ENCODE measurements around the gene CD28.

CD28 gene

GRCh38 chr2:203737360-203737759 is 30.9 kb downstream of the CD28 start:
- H3K36me3 ChIP-seq (ENCODE audit: insufficient read depth, low read length), result no peaks in the 10 kb centered on the region
- no peaks in the 10 kb centered on the region for H3K9me3 ChIP-seq (ENCODE audit: control insufficient read depth, insufficient read depth, low read length)
- no peak overlapping the region for H3K9ac ChIP-seq (ENCODE audit: low read depth, low read length)
- H3K4me1 ChIP-seq (ENCODE audit: insufficient read depth, low read length), result peaks cover 12% of the 10 kb centered on the region; the same call in 1 of the 2 replicates

- Histone ChIP-seq H3K36me3 (ENCODE audit: insufficient read depth, low read length) (no peaks in the 10 kb centered on the region), H3K9me3 (ENCODE audit: control insufficient read depth, insufficient read depth, low read length) (no peaks in the 10 kb centered on the region), H3K9ac (ENCODE audit: low read depth, low read length) (no peak overlapping the region)
These were observed 32.9 kb downstream of the CD28 start for GRCh38 chr2:203739351-203739750.

GRCh38 chr2:203740871-203741281 is 34.4 kb downstream of the CD28 start:
- Histone ChIP-seq H3K9me3 (ENCODE audit: control insufficient read depth, insufficient read depth, low read length) (no peaks in the 10 kb centered on the region; the same call in 1 of the 2 replicates), H3K4me1 (ENCODE audit: insufficient read depth, low read length) (no peaks in the 10 kb centered on the region), H3K9ac (ENCODE audit: low read depth, low read length) (no peak overlapping the region), H3K36me3 (ENCODE audit: insufficient read depth, low read length) (no peaks in the 10 kb centered on the region)

More at GRCh38 chr2:203739351-203739750, 32.9 kb downstream of the CD28 start:
- peaks cover 3% of the 10 kb centered on the region; the same call in 1 of the 2 replicates for H3K4me1 ChIP-seq (ENCODE audit: insufficient read depth, low read length)

DNA sequence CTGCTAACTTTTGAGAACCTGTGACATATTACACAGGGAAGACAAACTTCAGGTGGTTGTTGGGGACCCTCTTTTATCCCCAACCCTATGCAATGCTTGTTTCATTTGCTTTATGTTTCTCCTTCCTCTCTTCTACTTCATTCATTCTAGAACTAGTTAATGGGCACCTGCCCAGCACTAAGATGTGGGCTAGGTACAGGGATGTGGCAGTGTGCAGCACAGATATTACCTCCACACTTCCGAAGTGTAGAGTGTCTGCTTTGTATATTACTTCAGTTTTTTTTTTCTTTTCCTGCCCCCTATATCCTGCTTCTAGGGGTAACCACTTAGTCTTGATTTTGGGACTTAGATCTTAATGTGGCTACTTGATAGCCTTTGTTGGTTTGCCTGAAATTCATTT is 35.1 kb downstream of the CD28 start:
- Histone ChIP-seq H3K9me3 (ENCODE audit: control insufficient read depth, insufficient read depth, low read length) (no peaks in the 10 kb centered on the region; the same call in 1 of the 2 replicates), H3K4me1 (ENCODE audit: insufficient read depth, low read length) (no peaks in the 10 kb centered on the region), H3K36me3 (ENCODE audit: insufficient read depth, low read length) (no peaks in the 10 kb centered on the region), H3K9ac (ENCODE audit: low read depth, low read length) (no peak overlapping the region)

- H3K9me3 ChIP-seq (ENCODE audit: control insufficient read depth, insufficient read depth, low read length), result no peaks in the 10 kb centered on the region; the same call in 1 of the 2 replicates
- no peak overlapping the region for H3K9ac ChIP-seq (ENCODE audit: low read depth, low read length)
- H3K36me3 ChIP-seq (ENCODE audit: insufficient read depth, low read length), result no peaks in the 10 kb centered on the region
- H3K4me1 ChIP-seq (ENCODE audit: insufficient read depth, low read length), result no peaks in the 10 kb centered on the region
These were observed 37.1 kb downstream of the CD28 start for GRCh38 chr2:203743441-203743981.

DNA sequence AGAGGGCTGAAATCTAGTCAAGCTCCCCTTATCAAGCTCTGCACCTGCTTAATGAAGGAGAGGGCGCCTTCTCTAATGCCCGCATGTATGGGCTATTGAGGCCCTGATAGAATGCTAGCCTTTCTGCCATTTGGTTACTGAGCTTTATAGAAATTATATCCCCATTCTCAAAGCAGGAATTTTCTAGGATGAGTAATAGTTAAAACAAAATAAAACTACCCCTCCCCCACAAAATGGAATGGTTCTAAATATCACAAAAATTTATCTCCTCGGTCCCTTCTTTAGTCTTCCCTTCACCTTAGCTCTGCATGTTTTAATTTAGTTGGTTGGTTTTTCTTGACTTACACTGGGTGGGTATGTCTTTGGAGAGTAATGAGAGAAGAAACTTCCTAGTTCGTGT is 37.7 kb downstream of the CD28 start:
- H3K4me1 ChIP-seq (ENCODE audit: insufficient read depth, low read length), result no peaks in the 10 kb centered on the region
- no peaks in the 10 kb centered on the region for H3K36me3 ChIP-seq (ENCODE audit: insufficient read depth, low read length)
- H3K9ac ChIP-seq (ENCODE audit: low read depth, low read length), result no peak overlapping the region
- H3K9me3 ChIP-seq (ENCODE audit: control insufficient read depth, insufficient read depth, low read length), result no peaks in the 10 kb centered on the region; the same call in 1 of the 2 replicates

DNA sequence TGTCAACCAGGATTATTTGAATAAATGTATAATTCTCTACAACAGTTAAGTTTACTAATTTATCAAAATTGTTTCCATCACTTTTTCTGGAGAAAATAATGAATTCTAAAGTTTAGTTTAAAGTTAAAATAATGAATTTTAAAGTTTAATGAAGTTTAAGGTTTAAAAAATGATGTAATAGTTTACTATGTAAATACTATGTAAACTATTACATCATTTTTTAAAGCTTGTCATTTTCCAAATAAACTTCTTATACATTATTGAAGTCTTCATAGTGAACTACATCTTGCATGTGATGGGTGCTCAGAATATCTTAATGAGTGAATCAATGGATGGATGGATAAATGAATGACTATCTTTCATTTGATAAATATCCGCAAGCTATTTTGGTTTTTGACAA is 38.8 kb downstream of the CD28 start:
- Histone ChIP-seq H3K9ac (ENCODE audit: low read depth, low read length) (no peak overlapping the region), H3K9me3 (ENCODE audit: control insufficient read depth, insufficient read depth, low read length) (no peaks in the 10 kb centered on the region; the same call in 1 of the 2 replicates), H3K4me1 (ENCODE audit: insufficient read depth, low read length) (no peaks in the 10 kb centered on the region), H3K36me3 (ENCODE audit: insufficient read depth, low read length) (no peaks in the 10 kb centered on the region)

DNA sequence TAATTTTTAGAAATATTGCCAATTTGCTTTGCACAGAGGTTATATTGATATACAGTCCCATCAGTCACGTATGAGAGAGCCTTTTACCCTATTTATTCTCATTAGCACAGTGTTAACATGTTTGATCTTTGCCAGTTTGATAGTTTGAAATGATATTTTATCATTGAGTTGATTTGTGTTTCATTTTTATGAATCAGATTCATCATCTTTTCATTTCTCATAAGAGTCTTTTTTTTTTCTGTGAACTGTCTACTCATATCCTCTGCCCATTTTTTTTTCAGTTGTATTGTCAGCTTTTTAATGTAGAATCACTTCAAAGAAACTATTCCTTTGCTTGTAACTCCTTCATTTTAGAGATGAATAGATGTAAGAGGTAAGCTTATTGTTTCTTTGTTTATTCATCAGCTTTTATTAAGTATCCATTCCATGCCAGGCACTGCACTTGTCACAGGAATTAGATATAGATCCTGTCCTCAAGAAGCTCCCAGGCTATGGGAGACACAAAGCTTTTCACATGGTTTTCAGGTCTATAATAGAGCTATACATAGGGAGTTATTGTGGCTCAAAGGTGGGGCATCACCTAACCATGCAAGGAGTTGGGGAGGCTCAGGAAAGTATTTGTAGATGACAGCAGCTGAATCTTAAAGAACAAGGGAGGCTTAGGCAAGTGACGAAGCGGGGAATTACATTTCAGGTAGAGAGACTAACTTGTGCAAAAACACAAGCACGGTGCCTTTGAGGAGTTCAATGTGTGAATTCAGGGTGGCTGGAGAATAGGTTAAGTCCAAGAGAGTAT is 42.1 kb downstream of the CD28 start:
- Histone ChIP-seq H3K9me3 (ENCODE audit: control insufficient read depth, insufficient read depth, low read length) (peaks cover 4% of the 10 kb centered on the region; the same call in 1 of the 2 replicates), H3K9ac (ENCODE audit: low read depth, low read length) (no peak overlapping the region), H3K36me3 (ENCODE audit: insufficient read depth, low read length) (no peaks in the 10 kb centered on the region), H3K4me1 (ENCODE audit: insufficient read depth, low read length) (no peaks in the 10 kb centered on the region)

DNA sequence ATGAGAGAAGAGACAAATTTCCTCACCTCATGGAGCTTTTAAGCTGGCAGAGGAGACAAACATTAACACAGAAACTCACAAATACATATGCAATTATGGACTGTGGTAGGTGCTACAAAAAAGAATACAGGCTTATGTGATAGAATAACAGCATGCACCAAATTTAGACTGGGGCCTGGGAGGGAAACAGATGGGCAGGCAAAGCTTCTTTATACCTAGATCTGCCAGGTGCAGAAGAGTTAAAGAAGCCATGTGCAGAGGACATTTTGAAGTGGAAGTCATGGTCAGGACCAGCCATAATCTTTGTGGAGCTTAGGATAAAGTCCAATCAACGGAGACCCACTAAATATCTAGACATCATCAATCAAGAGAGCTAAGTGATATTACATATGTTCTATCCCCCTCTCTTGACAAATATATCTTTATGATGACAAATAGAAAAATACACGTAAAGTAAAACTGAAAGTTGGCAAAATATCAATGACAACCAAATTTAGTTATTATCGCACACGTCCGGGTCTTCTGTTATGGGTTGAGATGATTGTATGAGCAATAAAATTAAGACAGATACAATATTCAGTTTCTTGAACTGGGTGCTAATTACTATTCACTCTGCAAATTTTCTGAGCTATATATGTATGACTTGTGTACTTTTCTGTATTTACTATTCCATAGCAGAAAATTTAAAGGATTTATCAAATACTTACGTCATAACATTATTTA is 44.1 kb downstream of the CD28 start:
- H3K9me3 ChIP-seq (ENCODE audit: control insufficient read depth, insufficient read depth, low read length), result peaks cover 4% of the 10 kb centered on the region; the same call in 1 of the 2 replicates
- H3K4me1 ChIP-seq (ENCODE audit: insufficient read depth, low read length), result no peaks in the 10 kb centered on the region
- H3K9ac ChIP-seq (ENCODE audit: low read depth, low read length), result no peak overlapping the region
- no peaks in the 10 kb centered on the region for H3K36me3 ChIP-seq (ENCODE audit: insufficient read depth, low read length)

DNA sequence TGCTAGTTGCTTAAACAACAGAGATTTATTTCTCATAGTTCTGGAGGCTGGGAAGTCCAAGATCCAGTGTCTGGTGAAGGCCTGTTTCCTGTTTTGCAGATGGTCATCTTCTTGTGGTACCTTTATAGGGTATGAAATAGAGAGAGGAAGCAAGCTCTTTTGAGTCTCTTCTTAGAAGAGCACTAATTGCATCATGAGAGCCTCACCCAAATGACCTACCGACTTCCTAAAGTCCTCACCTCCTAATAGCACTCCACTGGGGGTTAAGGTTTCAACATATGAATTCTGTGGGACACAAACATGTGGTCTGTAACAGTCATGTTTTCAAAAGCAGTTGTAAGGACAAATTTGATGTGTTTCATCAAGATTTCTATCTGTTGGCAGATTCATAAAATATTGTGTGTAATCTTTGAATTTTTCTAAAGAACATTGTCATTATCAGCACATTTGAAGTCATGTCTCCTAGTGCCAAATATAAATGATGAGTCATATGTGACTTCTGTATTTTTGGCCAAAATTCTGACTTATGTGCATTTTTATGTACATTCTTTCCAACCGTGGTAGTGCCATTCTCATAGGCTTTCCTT is 45.3 kb downstream of the CD28 start:
- no peak overlapping the region for H3K9ac ChIP-seq (ENCODE audit: low read depth, low read length)
- no peaks in the 10 kb centered on the region for H3K4me1 ChIP-seq (ENCODE audit: insufficient read depth, low read length)
- no peaks in the 10 kb centered on the region for H3K36me3 ChIP-seq (ENCODE audit: insufficient read depth, low read length)
- peaks cover 4% of the 10 kb centered on the region; the same call in 1 of the 2 replicates for H3K9me3 ChIP-seq (ENCODE audit: control insufficient read depth, insufficient read depth, low read length)

DNA sequence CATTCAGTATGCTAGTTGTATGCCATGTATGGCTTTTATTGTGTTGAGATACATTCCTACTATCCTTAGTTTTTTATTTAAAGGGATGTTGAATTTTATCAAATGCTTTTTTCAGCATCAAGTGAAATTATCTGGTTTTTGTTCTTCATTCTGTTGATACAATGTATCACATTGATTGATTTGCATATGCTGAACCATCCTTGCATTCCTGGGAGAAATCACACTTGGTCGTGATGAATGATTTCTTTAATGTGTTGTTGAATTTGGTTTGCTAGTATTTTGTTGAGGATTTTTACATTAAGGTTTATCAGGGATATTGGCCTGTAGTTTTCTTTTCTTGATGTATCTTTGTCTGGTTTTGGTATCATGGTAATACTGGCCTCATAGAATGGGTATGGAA is 49.7 kb downstream of the CD28 start:
- Histone ChIP-seq H3K36me3 (ENCODE audit: insufficient read depth, low read length) (no peaks in the 10 kb centered on the region), H3K9ac (ENCODE audit: low read depth, low read length) (no peak overlapping the region), H3K9me3 (ENCODE audit: control insufficient read depth, insufficient read depth, low read length) (peaks cover 4% of the 10 kb centered on the region; the same call in 1 of the 2 replicates), H3K4me1 (ENCODE audit: insufficient read depth, low read length) (no peaks in the 10 kb centered on the region)

- Histone ChIP-seq H3K9ac (ENCODE audit: low read depth, low read length) (no peak overlapping the region), H3K36me3 (ENCODE audit: insufficient read depth, low read length) (no peaks in the 10 kb centered on the region), H3K9me3 (ENCODE audit: control insufficient read depth, insufficient read depth, low read length) (no peaks in the 10 kb centered on the region), H3K4me1 (ENCODE audit: insufficient read depth, low read length) (no peaks in the 10 kb centered on the region)
These were observed 52.6 kb downstream of the CD28 start for GRCh38 chr2:203758841-203759689.

- Histone ChIP-seq H3K9ac (ENCODE audit: low read depth, low read length) (no peak overlapping the region), H3K4me1 (ENCODE audit: insufficient read depth, low read length) (no peaks in the 10 kb centered on the region), H3K9me3 (ENCODE audit: control insufficient read depth, insufficient read depth, low read length) (no peaks in the 10 kb centered on the region), H3K36me3 (ENCODE audit: insufficient read depth, low read length) (no peaks in the 10 kb centered on the region)
These were observed 53.4 kb downstream of the CD28 start for GRCh38 chr2:203759690-203760365.
